Measurements from ENCODE around the gene AGBL4.
"Not testable (repeated sequence)": the region's sequence is repeated elsewhere in the genome, so short reads cannot be mapped to it uniquely, and the experiment has no call there.

Gene AGBL4

GRCh38 chr1:49331066-49331852 is 692.5 kb downstream of the AGBL4 start:
- Histone ChIP-seq H3K27ac (ENCODE audit: low read depth, low read length) (no peak overlapping the region), H3K4me3 (ENCODE audit: low read depth in 1 of 5, low read length in 5 of 5) (no peak overlapping the region), H3K36me3 (ENCODE audit: control insufficient read depth in 5 of 5, insufficient read depth in 5 of 5, low read length in 5 of 5) (no peaks in the 10 kb centered on the region), H3K9me3 (ENCODE audit: control insufficient read depth in 5 of 5, low read length in 5 of 5) (no peaks in the 10 kb centered on the region), H3K9ac (ENCODE audit: low read length in 5 of 5) (no peak overlapping the region), H3K4me1 (ENCODE audit: control insufficient read depth in 5 of 5, insufficient read depth in 5 of 5, low read length in 5 of 5) (no peaks in the 10 kb centered on the region), H3K27me3 (ENCODE audit: control insufficient read depth in 5 of 5, insufficient read depth in 4 of 5, low read length in 5 of 5) (no peaks in the 10 kb centered on the region)

- H3K4me3 ChIP-seq (ENCODE audit: low read depth in 1 of 5, low read length in 5 of 5): no peak overlapping the region
- H3K27me3 ChIP-seq (ENCODE audit: control insufficient read depth in 5 of 5, insufficient read depth in 4 of 5, low read length in 5 of 5): no peaks in the 10 kb centered on the region
- no peaks in the 10 kb centered on the region for H3K36me3 ChIP-seq (ENCODE audit: control insufficient read depth in 5 of 5, insufficient read depth in 5 of 5, low read length in 5 of 5)
- H3K27ac ChIP-seq (ENCODE audit: low read depth, low read length): no peak overlapping the region
- H3K9ac ChIP-seq (ENCODE audit: low read length in 5 of 5): no peak overlapping the region
- no peaks in the 10 kb centered on the region for H3K9me3 ChIP-seq (ENCODE audit: control insufficient read depth in 5 of 5, low read length in 5 of 5)
- no peaks in the 10 kb centered on the region for H3K4me1 ChIP-seq (ENCODE audit: control insufficient read depth in 5 of 5, insufficient read depth in 5 of 5, low read length in 5 of 5)
Measured at GRCh38 chr1:49323925-49324540, 699.7 kb downstream of the AGBL4 start.

- not testable (repeated sequence) for H3K36me3 ChIP-seq (ENCODE audit: control insufficient read depth in 5 of 5, insufficient read depth in 5 of 5, low read length in 5 of 5); H3K4me1 ChIP-seq (ENCODE audit: control insufficient read depth in 5 of 5, insufficient read depth in 5 of 5, low read length in 5 of 5); H3K27ac ChIP-seq (ENCODE audit: low read depth, low read length); H3K9ac ChIP-seq (ENCODE audit: low read length in 5 of 5); H3K27me3 ChIP-seq (ENCODE audit: control insufficient read depth in 5 of 5, insufficient read depth in 4 of 5, low read length in 5 of 5); H3K9me3 ChIP-seq (ENCODE audit: control insufficient read depth in 5 of 5, low read length in 5 of 5); H3K4me3 ChIP-seq (ENCODE audit: low read depth in 1 of 5, low read length in 5 of 5)
Measured at GRCh38 chr1:49320493-49320892, 703.3 kb downstream of the AGBL4 start.

- Histone ChIP-seq H3K9ac (ENCODE audit: low read length in 5 of 5) (no peak overlapping the region), H3K4me3 (ENCODE audit: low read depth in 1 of 5, low read length in 5 of 5) (no peak overlapping the region), H3K36me3 (ENCODE audit: control insufficient read depth in 5 of 5, insufficient read depth in 5 of 5, low read length in 5 of 5) (no peaks in the 10 kb centered on the region), H3K27me3 (ENCODE audit: control insufficient read depth in 5 of 5, insufficient read depth in 4 of 5, low read length in 5 of 5) (no peaks in the 10 kb centered on the region), H3K27ac (ENCODE audit: low read depth, low read length) (no peak overlapping the region), H3K9me3 (ENCODE audit: control insufficient read depth in 5 of 5, low read length in 5 of 5) (peaks cover 0 to 2% (median 0%) of the 10 kb centered on the region in 5 donors), H3K4me1 (ENCODE audit: control insufficient read depth in 5 of 5, insufficient read depth in 5 of 5, low read length in 5 of 5) (no peaks in the 10 kb centered on the region)
Measured at GRCh38 chr1:49319426-49319963, 704.3 kb downstream of the AGBL4 start.

GRCh38 chr1:49318218-49318617 is 705.5 kb downstream of the AGBL4 start:
- no peak overlapping the region for H3K9ac ChIP-seq (ENCODE audit: low read length in 5 of 5)
- no peaks in the 10 kb centered on the region for H3K4me1 ChIP-seq (ENCODE audit: control insufficient read depth in 5 of 5, insufficient read depth in 5 of 5, low read length in 5 of 5)
- peaks cover 0 to 2% (median 0%) of the 10 kb centered on the region in 5 donors for H3K9me3 ChIP-seq (ENCODE audit: control insufficient read depth in 5 of 5, low read length in 5 of 5)
- H3K27ac ChIP-seq (ENCODE audit: low read depth, low read length): no peak overlapping the region
- no peaks in the 10 kb centered on the region for H3K27me3 ChIP-seq (ENCODE audit: control insufficient read depth in 5 of 5, insufficient read depth in 4 of 5, low read length in 5 of 5)
- H3K4me3 ChIP-seq (ENCODE audit: low read depth in 1 of 5, low read length in 5 of 5): no peak overlapping the region
- H3K36me3 ChIP-seq (ENCODE audit: control insufficient read depth in 5 of 5, insufficient read depth in 5 of 5, low read length in 5 of 5): no peaks in the 10 kb centered on the region

- H3K27ac ChIP-seq (ENCODE audit: low read depth, low read length): no peak overlapping the region
- no peaks in the 10 kb centered on the region for H3K27me3 ChIP-seq (ENCODE audit: control insufficient read depth in 5 of 5, insufficient read depth in 4 of 5, low read length in 5 of 5)
- no peak overlapping the region for H3K9ac ChIP-seq (ENCODE audit: low read length in 5 of 5)
- H3K9me3 ChIP-seq (ENCODE audit: control insufficient read depth in 5 of 5, low read length in 5 of 5): no peaks in the 10 kb centered on the region
- H3K4me3 ChIP-seq (ENCODE audit: low read depth in 1 of 5, low read length in 5 of 5): no peak overlapping the region
- H3K36me3 ChIP-seq (ENCODE audit: control insufficient read depth in 5 of 5, insufficient read depth in 5 of 5, low read length in 5 of 5): no peaks in the 10 kb centered on the region
- H3K4me1 ChIP-seq (ENCODE audit: control insufficient read depth in 5 of 5, insufficient read depth in 5 of 5, low read length in 5 of 5): no peaks in the 10 kb centered on the region
Measured at GRCh38 chr1:49307457-49307856, 716.3 kb downstream of the AGBL4 start.

- no peak overlapping the region for H3K9ac ChIP-seq (ENCODE audit: low read length in 5 of 5)
Measured at GRCh38 chr1:49306507-49307070, 717.2 kb downstream of the AGBL4 start.

GRCh38 chr1:49302400-49302799 is 721.4 kb downstream of the AGBL4 start:
- not testable (repeated sequence) for H3K9ac ChIP-seq (ENCODE audit: low read length in 5 of 5)

More at GRCh38 chr1:49306507-49307070, 717.2 kb downstream of the AGBL4 start:
- no peak overlapping the region for H3K4me3 ChIP-seq (ENCODE audit: low read depth in 1 of 5, low read length in 5 of 5)
- H3K9me3 ChIP-seq (ENCODE audit: control insufficient read depth in 5 of 5, low read length in 5 of 5): peaks cover 0 to 3% (median 0%) of the 10 kb centered on the region in 5 donors
- no peaks in the 10 kb centered on the region for H3K4me1 ChIP-seq (ENCODE audit: control insufficient read depth in 5 of 5, insufficient read depth in 5 of 5, low read length in 5 of 5)
- H3K36me3 ChIP-seq (ENCODE audit: control insufficient read depth in 5 of 5, insufficient read depth in 5 of 5, low read length in 5 of 5): no peaks in the 10 kb centered on the region
- no peaks in the 10 kb centered on the region for H3K27me3 ChIP-seq (ENCODE audit: control insufficient read depth in 5 of 5, insufficient read depth in 4 of 5, low read length in 5 of 5)
- H3K27ac ChIP-seq (ENCODE audit: low read depth, low read length): no peak overlapping the region

GRCh38 chr1:49298304-49298703 is 725.5 kb downstream of the AGBL4 start:
- peaks cover 0 to 23% (median 11%) of the 10 kb centered on the region in 5 donors for H3K4me1 ChIP-seq (ENCODE audit: control insufficient read depth in 5 of 5, insufficient read depth in 5 of 5, low read length in 5 of 5)
- H3K27me3 ChIP-seq (ENCODE audit: control insufficient read depth in 5 of 5, insufficient read depth in 4 of 5, low read length in 5 of 5): no peaks in the 10 kb centered on the region
- no peak overlapping the region for H3K4me3 ChIP-seq (ENCODE audit: low read depth in 1 of 5, low read length in 5 of 5)
- H3K27ac ChIP-seq (ENCODE audit: low read depth, low read length): no peak overlapping the region
- no peaks in the 10 kb centered on the region for H3K36me3 ChIP-seq (ENCODE audit: control insufficient read depth in 5 of 5, insufficient read depth in 5 of 5, low read length in 5 of 5)
- peaks cover 0 to 3% (median 0%) of the 10 kb centered on the region in 5 donors for H3K9me3 ChIP-seq (ENCODE audit: control insufficient read depth in 5 of 5, low read length in 5 of 5)
- H3K9ac ChIP-seq (ENCODE audit: low read length in 5 of 5): no peak overlapping the region

More at GRCh38 chr1:49302400-49302799, 721.4 kb downstream of the AGBL4 start:
- peaks cover 0 to 12% (median 6%) of the 10 kb centered on the region in 5 donors for H3K4me1 ChIP-seq (ENCODE audit: control insufficient read depth in 5 of 5, insufficient read depth in 5 of 5, low read length in 5 of 5)
- H3K9me3 ChIP-seq (ENCODE audit: control insufficient read depth in 5 of 5, low read length in 5 of 5); H3K36me3 ChIP-seq (ENCODE audit: control insufficient read depth in 5 of 5, insufficient read depth in 5 of 5, low read length in 5 of 5); H3K4me3 ChIP-seq (ENCODE audit: low read depth in 1 of 5, low read length in 5 of 5); H3K27me3 ChIP-seq (ENCODE audit: control insufficient read depth in 5 of 5, insufficient read depth in 4 of 5, low read length in 5 of 5); H3K27ac ChIP-seq (ENCODE audit: low read depth, low read length): not testable (repeated sequence)

- no peaks in the 10 kb centered on the region for H3K27me3 ChIP-seq (ENCODE audit: control insufficient read depth in 5 of 5, insufficient read depth in 4 of 5, low read length in 5 of 5)
- no peaks in the 10 kb centered on the region for H3K36me3 ChIP-seq (ENCODE audit: control insufficient read depth in 5 of 5, insufficient read depth in 5 of 5, low read length in 5 of 5)
- H3K27ac ChIP-seq (ENCODE audit: low read depth, low read length): no peak overlapping the region
- no peak overlapping the region for H3K4me3 ChIP-seq (ENCODE audit: low read depth in 1 of 5, low read length in 5 of 5)
- peaks cover 0 to 28% (median 15%) of the 10 kb centered on the region in 5 donors for H3K4me1 ChIP-seq (ENCODE audit: control insufficient read depth in 5 of 5, insufficient read depth in 5 of 5, low read length in 5 of 5)
- no peak overlapping the region for H3K9ac ChIP-seq (ENCODE audit: low read length in 5 of 5)
- peaks cover 0 to 6% (median 0%) of the 10 kb centered on the region in 5 donors for H3K9me3 ChIP-seq (ENCODE audit: control insufficient read depth in 5 of 5, low read length in 5 of 5)
Measured at GRCh38 chr1:49297783-49298182, 726.0 kb downstream of the AGBL4 start.
